Lower lobe of right lung (tissue), 2 donors: Measurements from ENCODE around the gene TST. TPM values are rescaled to one million over a fixed set of nuclear protein-coding genes. Genes with fewer than 3 reads are reported as not detected.

Source experiments
- ATAC-seq, 2 donors: fragments of 200-7000 bp; cut with Tn5 transposase; one replicate each; pipeline ENCODE4 v1.9.1; 2020 to 2022; ENCODE audit warnings: mild to moderate bottlenecking in 2 of 2, moderate library complexity in 2 of 2
- DNase-seq: peaks from one replicate; pipeline ENCODE4 v3.0.0-alpha.2; 2020
- H3K27ac ChIP-seq: fragments of 200-600 bp; one replicate; pipeline ENCODE4 v1.8.0; 2022
- H3K27me3 ChIP-seq: fragments of 200-600 bp; one replicate; pipeline ENCODE4 v1.8.0; 2022; ENCODE audit warnings: low read depth
- H3K36me3 ChIP-seq: fragments of 200-600 bp; one replicate; pipeline ENCODE4 v1.8.0; 2022; ENCODE audit warnings: mild to moderate bottlenecking
- H3K4me1 ChIP-seq: fragments of 200-600 bp; one replicate; pipeline ENCODE4 v1.8.0; 2022
- H3K4me3 ChIP-seq: fragments of 200-600 bp; one replicate; pipeline ENCODE4 v1.8.0; 2022; ENCODE audit warnings: mild to moderate bottlenecking
- H3K9me3 ChIP-seq: fragments of 200-600 bp; one replicate; pipeline ENCODE4 v1.8.0; 2022
- intact Hi-C: fragments of 100-400 bp; cut with DNase I; formaldehyde crosslinking; loops from one replicate; pipeline ENCODE4 v1.11.0; 2022
- total RNA-seq: library from RNA; stranded (reverse); fragmentation: NEBNext Ultra II Directional; extraction: Animal tissue kit (Norgen Biotek cat#: 25700); gene quantifications from one replicate; pipeline ENCODE4 v1.2.1, GENCODE V29; 2021
- TF ChIP-seq, protein P1 (sequence below): fragments of 200-600 bp; IDR thresholded peaks from one replicate; pipeline ENCODE4 v1.8.0; 2022; ENCODE audit warnings: antibody characterized with exemption, mild to moderate bottlenecking
- donor health status: DM: no; HTN: yes; CAD: no; lungs with severe emphysema.

Gene TST
- total RNA-seq, 1 donor from 2014 or later = 48.3 TPM

DNA sequence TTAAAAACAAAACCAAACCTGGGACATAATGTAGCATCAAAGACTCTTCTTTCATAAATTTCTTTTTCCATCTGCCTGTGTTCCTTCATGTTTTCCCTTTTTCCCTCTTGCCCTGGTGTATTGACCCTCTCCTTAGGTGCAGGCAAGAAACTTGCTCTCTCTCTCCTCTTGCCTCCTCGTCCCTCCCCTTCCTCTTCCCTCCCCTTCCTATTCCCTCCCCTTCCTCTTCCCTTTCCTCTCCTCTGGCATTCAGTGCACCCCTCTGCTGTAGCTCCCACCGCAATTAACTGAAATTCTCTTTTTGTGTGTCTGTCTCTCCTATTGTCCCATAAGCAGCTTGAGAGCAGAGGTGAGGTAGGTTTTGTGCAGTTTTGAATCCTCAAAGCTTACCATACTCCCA, 55.9 kb downstream of the TST start:
- no peaks in the 10 kb centered on the region for H3K36me3 ChIP-seq
- TF ChIP-seq, protein P1, sequence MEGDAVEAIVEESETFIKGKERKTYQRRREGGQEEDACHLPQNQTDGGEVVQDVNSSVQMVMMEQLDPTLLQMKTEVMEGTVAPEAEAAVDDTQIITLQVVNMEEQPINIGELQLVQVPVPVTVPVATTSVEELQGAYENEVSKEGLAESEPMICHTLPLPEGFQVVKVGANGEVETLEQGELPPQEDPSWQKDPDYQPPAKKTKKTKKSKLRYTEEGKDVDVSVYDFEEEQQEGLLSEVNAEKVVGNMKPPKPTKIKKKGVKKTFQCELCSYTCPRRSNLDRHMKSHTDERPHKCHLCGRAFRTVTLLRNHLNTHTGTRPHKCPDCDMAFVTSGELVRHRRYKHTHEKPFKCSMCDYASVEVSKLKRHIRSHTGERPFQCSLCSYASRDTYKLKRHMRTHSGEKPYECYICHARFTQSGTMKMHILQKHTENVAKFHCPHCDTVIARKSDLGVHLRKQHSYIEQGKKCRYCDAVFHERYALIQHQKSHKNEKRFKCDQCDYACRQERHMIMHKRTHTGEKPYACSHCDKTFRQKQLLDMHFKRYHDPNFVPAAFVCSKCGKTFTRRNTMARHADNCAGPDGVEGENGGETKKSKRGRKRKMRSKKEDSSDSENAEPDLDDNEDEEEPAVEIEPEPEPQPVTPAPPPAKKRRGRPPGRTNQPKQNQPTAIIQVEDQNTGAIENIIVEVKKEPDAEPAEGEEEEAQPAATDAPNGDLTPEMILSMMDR = no peak
- peaks cover 7% of the 10 kb centered on the region for H3K27me3 ChIP-seq
- intact Hi-C loops = no loop called here
- H3K9me3 ChIP-seq = no peaks in the 10 kb centered on the region
- no peak overlapping the region for H3K4me3 ChIP-seq
- no peak overlapping the region for H3K27ac ChIP-seq
- ATAC-seq = no peak
- no peaks in the 10 kb centered on the region for H3K4me1 ChIP-seq
- DNase-seq = no peak

DNA sequence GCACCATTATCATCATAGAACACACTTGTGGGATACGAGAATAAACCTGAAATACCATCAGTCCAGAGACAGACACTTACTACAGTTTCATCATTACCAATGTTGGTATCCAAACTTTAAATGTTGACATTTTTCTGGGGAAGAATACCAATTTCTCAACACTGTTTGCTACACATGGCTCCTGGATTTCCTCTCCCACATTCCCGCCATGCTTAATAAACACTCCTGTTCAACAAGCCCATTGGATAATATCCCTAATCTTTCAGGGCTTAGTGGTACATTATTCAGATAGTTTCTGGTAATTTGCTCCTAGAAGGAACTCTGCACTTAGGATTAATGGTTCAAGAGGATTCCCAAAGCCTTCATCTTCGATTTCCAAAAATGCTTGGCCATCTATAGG, 57.6 kb downstream of the TST start:
- DNase-seq (no peak), ATAC-seq (no peak)
- no peaks in the 10 kb centered on the region for H3K36me3 ChIP-seq
- peaks cover 7% of the 10 kb centered on the region for H3K27me3 ChIP-seq
- no peak overlapping the region for H3K4me3 ChIP-seq
- TF ChIP-seq, protein P1 = no peak
- intact Hi-C loops = no loop called here
- no peak overlapping the region for H3K27ac ChIP-seq
- no peaks in the 10 kb centered on the region for H3K4me1 ChIP-seq
- no peaks in the 10 kb centered on the region for H3K9me3 ChIP-seq

Other genes starting within 250 kb of the TST start
- 30.2 TPM for gene IFT27, start 243.3 kb downstream of the TST start, total RNA-seq
- 4.5 TPM for gene PVALB, start 202.4 kb downstream of the TST start, total RNA-seq
- gene NCF4, start 158.4 kb downstream of the TST start, total RNA-seq = 55.3 TPM
- gene CSF2RB, start 105.8 kb downstream of the TST start, total RNA-seq = 30.1 TPM
- 73.2 TPM for gene MPST, start 295 bp upstream of the TST start, total RNA-seq
- 24.2 TPM for gene KCTD17, start 32.3 kb upstream of the TST start, total RNA-seq
- 0.53 TPM for gene TMPRSS6, start 90.3 kb upstream of the TST start, total RNA-seq
- 10.2 TPM for gene IL2RB, start 130.5 kb upstream of the TST start, total RNA-seq
- 5.3 TPM for gene C1QTNF6, start 168.8 kb upstream of the TST start, total RNA-seq
- not detected for gene SSTR3, start 193.0 kb upstream of the TST start, total RNA-seq
- 111 TPM for gene RAC2, start 224.8 kb upstream of the TST start, total RNA-seq